Breast epithelium (tissue), 4 donors: ENCODE data around the gene SPATC1L. TPM values are rescaled to one million over a fixed set of nuclear protein-coding genes. Genes with fewer than 3 reads are reported as not detected.

Source experiments
- DNase-seq, 2 donors: peaks; one replicate each; pipeline ENCODE4 v3.0.0-alpha.2; 2019; ENCODE audit warnings: low spot score in 2 of 2
- H3K27ac ChIP-seq, 2 donors: fragments of 200-600 bp; sonication (generic) in 1 of 2; one replicate each; pipeline ENCODE4 v1.5.1; 2016 to 2019; ENCODE audit warnings: mild to moderate bottlenecking in 1 of 2
- H3K27me3 ChIP-seq, 2 donors: fragments of 200-600 bp; sonication (generic) in 1 of 2; one replicate each; pipeline versions ENCODE4 v1.5.1 to v1.6.0; 2017 to 2019; ENCODE audit warnings: control low read depth in 1 of 2, mild to moderate bottlenecking in 1 of 2
- H3K36me3 ChIP-seq: fragments of 200-600 bp; one replicate; pipeline ENCODE4 v1.5.1; 2019
- H3K4me1 ChIP-seq, 2 donors: fragments of 200-600 bp; sonication (generic); one replicate each; pipeline ENCODE4 v1.5.1; 2016 to 2019; ENCODE audit warnings: control low read depth in 1 of 2
- H3K4me3 ChIP-seq, 3 donors: fragments of 200-600 bp; sonication (generic); 1 replicate in 2 of 3; 2 replicates in 1 of 3; pipeline ENCODE4 v1.5.1; 2016 to 2019; ENCODE audit warnings: mild to moderate bottlenecking in 3 of 3, moderate library complexity in 2 of 3
- H3K9me3 ChIP-seq, 2 donors: fragments of 200-600 bp; sonication (generic) in 1 of 2; one replicate each; pipeline ENCODE4 v1.5.1; 2016 to 2019; ENCODE audit warnings: control low read depth in 1 of 2
- CTCF ChIP-seq, 3 donors: fragments of 450-650 bp; IDR thresholded peaks; one replicate each; pipeline ENCODE4 v1.5.1; 2016 to 2017; ENCODE audit warnings: antibody characterized with exemption in 3 of 3, mild to moderate bottlenecking in 3 of 3, moderate library complexity in 3 of 3
- POLR2A ChIP-seq: fragments of 450-650 bp; IDR thresholded peaks from one replicate; pipeline ENCODE4 v1.6.1; 2016; ENCODE audit warnings: antibody characterized with exemption, mild to moderate bottlenecking, moderate library complexity
- POLR2AphosphoS5 ChIP-seq, 3 donors: sonication (generic); formaldehyde crosslinking; IDR thresholded peaks; one replicate each; pipeline ENCODE4 v1.6.1; 2017; ENCODE audit warnings: antibody characterized with exemption in 3 of 3
- intact Hi-C: fragments of 100-400 bp; cut with DNase I; formaldehyde crosslinking; loops from one replicate; pipeline ENCODE4 v1.15.1; 2023; ENCODE audit warnings: low total_unique reads
- total RNA-seq, 3 donors: library from RNA; depleted of rRNA; stranded (reverse); fragments of >200 nt; gene quantifications; one replicate each; pipeline ENCODE4 v1.1.0, GENCODE V29; 2016

SPATC1L gene
- total RNA-seq, 3 donors from 2014 or later, result 1.6 to 7.0 (median 6.2) TPM

GRCh38 chr21:46114963-46115362, 69.3 kb downstream of the SPATC1L start:
- H3K4me1 ChIP-seq, result no peaks in the 10 kb centered on the region
- no peak overlapping the region for H3K27ac ChIP-seq
- DNase-seq, result peak in 1 of 2 donors; percentile 41
- no peaks in the 10 kb centered on the region for H3K36me3 ChIP-seq
- H3K9me3 ChIP-seq, result peaks cover 4 to 6% of the 10 kb centered on the region in 2 donors
- H3K4me3 ChIP-seq, result no peak overlapping the region
- TF ChIP-seq POLR2A (no peak), POLR2AphosphoS5 (IDR thresholded peaks at IDR 0.05) (no peak), CTCF (IDR thresholded peaks at IDR 0.05) (no peak)
- intact Hi-C loops, result no loop called here
- H3K27me3 ChIP-seq, result no peaks in the 10 kb centered on the region

DNA sequence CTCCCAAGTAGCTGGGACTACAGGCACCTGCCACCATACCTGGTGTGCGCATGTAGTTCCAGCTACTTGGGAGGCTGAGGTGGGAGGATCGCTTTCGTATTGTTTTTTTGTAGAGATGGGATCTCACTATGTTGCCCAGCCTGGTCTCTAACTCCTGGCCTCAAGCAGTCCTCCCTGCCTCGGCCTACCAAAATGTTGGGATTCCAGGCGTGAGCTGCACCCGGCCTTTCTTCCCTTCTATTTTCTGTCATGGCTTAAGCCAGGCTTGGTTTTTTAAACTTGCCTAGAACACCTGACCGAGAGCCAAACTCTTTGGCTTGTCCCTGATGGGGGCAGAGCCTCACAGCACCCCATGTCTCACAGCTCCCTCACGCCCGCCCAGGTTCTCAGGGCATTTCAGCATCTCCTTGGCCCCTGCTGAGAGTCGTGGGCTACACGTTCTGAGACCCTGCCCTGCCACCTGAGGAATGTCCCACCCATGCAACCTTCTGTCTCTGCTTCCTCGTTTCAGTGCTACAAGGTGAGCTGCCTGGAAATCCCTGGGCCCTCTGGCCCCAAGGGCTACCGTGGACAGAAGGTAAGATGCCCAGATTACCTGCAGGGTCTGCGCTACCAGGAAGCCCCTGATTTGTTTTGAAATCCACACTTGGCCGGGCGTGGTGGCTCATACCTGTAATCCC, 70.6 kb downstream of the SPATC1L start:
- TF ChIP-seq CTCF (IDR thresholded peaks at IDR 0.05), result no peak
- no peak for TF ChIP-seq POLR2A
- no peak for TF ChIP-seq POLR2AphosphoS5 (IDR thresholded peaks at IDR 0.05)
- Histone ChIP-seq H3K4me1 (no peaks in the 10 kb centered on the region), H3K36me3 (no peaks in the 10 kb centered on the region), H3K9me3 (peaks cover 4 to 6% of the 10 kb centered on the region in 2 donors), H3K27ac (no peak overlapping the region), H3K4me3 (no peak overlapping the region), H3K27me3 (no peaks in the 10 kb centered on the region)
- intact Hi-C loops, result no loop called here
- peak in 1 of 2 donors; percentile 36 for DNase-seq

DNA sequence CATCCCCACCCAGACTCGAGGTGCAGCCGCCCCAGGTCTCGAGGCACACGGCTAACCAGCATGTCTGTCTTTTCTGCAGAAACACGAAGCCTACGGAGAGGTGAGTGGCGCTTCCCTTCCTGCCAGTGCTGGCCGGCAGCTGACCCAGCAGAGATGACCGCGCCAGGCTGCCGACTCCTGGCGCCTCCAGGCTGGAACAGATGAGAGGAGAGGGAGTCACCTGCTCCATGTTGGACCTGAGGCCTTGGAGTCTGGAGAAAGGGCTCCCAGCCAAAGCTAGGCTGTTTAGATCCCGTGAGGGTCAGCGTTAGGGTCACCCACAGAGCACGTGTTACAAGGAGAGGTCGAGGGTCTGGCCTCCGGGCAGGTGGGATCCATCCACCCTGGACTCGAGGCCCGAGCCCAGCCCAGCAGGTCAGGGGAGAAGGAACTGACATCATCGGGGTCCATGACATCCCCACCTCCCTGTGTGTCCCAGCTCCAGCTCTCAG, 71.5 kb downstream of the SPATC1L start:
- no peaks in the 10 kb centered on the region for H3K36me3 ChIP-seq
- H3K4me3 ChIP-seq, result no peak overlapping the region
- H3K27ac ChIP-seq, result no peak overlapping the region
- no peak for TF ChIP-seq POLR2A
- no peak for TF ChIP-seq POLR2AphosphoS5 (IDR thresholded peaks at IDR 0.05)
- TF ChIP-seq CTCF (IDR thresholded peaks at IDR 0.05), result no peak
- intact Hi-C loops, result no loop called here
- H3K4me1 ChIP-seq, result no peaks in the 10 kb centered on the region
- H3K9me3 ChIP-seq, result peaks cover 6 to 7% of the 10 kb centered on the region in 2 donors
- peak; percentile 13 to 30 for DNase-seq
- no peaks in the 10 kb centered on the region for H3K27me3 ChIP-seq

DNA sequence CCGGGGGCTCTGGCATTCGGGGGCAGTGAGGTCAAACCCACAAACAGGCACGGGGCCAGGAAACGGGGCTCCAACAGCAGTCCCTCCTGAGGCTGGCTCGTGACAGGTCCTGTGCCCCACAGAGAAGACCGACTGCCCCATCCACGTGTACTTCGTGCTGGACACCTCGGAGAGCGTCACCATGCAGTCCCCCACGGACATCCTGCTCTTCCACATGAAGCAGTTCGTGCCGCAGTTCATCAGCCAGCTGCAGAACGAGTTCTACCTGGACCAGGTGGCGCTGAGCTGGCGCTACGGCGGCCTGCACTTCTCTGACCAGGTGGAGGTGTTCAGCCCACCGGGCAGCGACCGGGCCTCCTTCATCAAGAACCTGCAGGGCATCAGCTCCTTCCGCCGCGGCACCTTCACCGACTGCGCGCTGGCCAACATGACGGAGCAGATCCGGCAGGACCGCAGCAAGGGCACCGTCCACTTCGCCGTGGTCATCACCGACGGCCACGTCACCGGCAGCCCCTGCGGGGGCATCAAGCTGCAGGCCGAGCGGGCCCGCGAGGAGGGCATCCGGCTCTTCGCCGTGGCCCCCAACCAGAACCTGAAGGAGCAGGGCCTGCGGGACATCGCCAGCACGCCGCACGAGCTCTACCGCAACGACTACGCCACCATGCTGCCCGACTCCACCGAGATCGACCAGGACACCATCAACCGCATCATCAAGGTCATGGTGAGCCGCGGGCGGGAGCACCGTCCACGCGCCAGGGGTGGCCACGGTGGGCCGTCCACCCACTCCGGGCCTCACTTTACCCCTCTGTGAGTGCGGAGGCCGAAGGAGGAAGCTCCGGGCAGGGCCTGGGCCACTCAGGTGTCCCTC, 72.2 kb downstream of the SPATC1L start:
- Histone ChIP-seq H3K4me1 (no peaks in the 10 kb centered on the region), H3K36me3 (no peaks in the 10 kb centered on the region), H3K27ac (no peak overlapping the region), H3K9me3 (peaks cover 6 to 7% of the 10 kb centered on the region in 2 donors), H3K4me3 (no peak overlapping the region), H3K27me3 (no peaks in the 10 kb centered on the region)
- intact Hi-C loops, result no loop called here
- peak; percentile 14 to 51 for DNase-seq
- TF ChIP-seq CTCF (IDR thresholded peaks at IDR 0.05) (no peak), POLR2A (no peak), POLR2AphosphoS5 (IDR thresholded peaks at IDR 0.05) (no peak)

- intact Hi-C loops, result no loop called here
- no peaks in the 10 kb centered on the region for H3K27me3 ChIP-seq
- TF ChIP-seq POLR2AphosphoS5 (IDR thresholded peaks at IDR 0.05), result no peak
- DNase-seq, result peak; percentile 5 to 24
- H3K4me3 ChIP-seq, result no peak overlapping the region
- peaks cover 6 to 7% of the 10 kb centered on the region in 2 donors for H3K9me3 ChIP-seq
- H3K4me1 ChIP-seq, result no peaks in the 10 kb centered on the region
- H3K27ac ChIP-seq, result peak overlapping the region in 1 of 2 donors; percentile 58
- no peaks in the 10 kb centered on the region for H3K36me3 ChIP-seq
Measured at GRCh38 chr21:46111193-46111571, 73.1 kb downstream of the SPATC1L start.

Other genes with a start within 250 kb of the SPATC1L start
- 100 to 1,000 TPM; 137 to 527 (median 201) TPM for gene COL6A1, start 202.7 kb downstream of the SPATC1L start, total RNA-seq
- 1,000 to 10,000 TPM in 1 of 3 donors, 100 to 1,000 TPM in 2; 177 to 1,266 (median 418) TPM for gene COL6A2, start 86.3 kb downstream of the SPATC1L start, total RNA-seq
- under 1 TPM in 1 of 3 donors, not detected in 2; 0.59 TPM for gene FTCD, start 28.9 kb downstream of the SPATC1L start, total RNA-seq
- gene LSS, start 44.3 kb upstream of the SPATC1L start, total RNA-seq, result 100 to 1,000 TPM in 1 of 3 donors, 10 to 100 TPM in 2; 41.4 to 144 (median 56.4) TPM
- 10 to 100 TPM; 91.5 to 100.0 (median 99.2) TPM for gene MCM3AP, start 101.2 kb upstream of the SPATC1L start, total RNA-seq
- gene YBEY, start 101.9 kb upstream of the SPATC1L start, total RNA-seq, result 10 to 100 TPM; 15.4 to 22.8 (median 17.3) TPM
- gene C21orf58, start 139.4 kb upstream of the SPATC1L start, total RNA-seq, result 1 to 10 TPM in 2 of 3 donors, under 1 TPM in 1; 0.96 to 2.9 (median 2.6) TPM
- gene PCNT, start 139.7 kb upstream of the SPATC1L start, total RNA-seq, result 10 to 100 TPM; 25.2 to 31.0 (median 28.5) TPM